MM.1S (cell line): ENCODE data around the gene DTHD1.

Source experiments
- CTCF ChIP-seq: fragments of 300-600 bp; sonication (generic); IDR thresholded peaks from 2 replicates; pipeline ENCODE4 v1.5.1; 2016; ENCODE audit warnings: antibody characterized with exemption, low read length, mixed read lengths
- EZH2 ChIP-seq: fragments of 300-600 bp; sonication (generic); optimal IDR thresholded peaks from 2 replicates; pipeline ENCODE3; 2017; ENCODE audit warnings: low read depth, mild to moderate bottlenecking, antibody characterized with exemption, low read length, mixed read lengths
- EZH2phosphoT487 ChIP-seq: fragments of 300-600 bp; sonication (generic); IDR thresholded peaks from 2 replicates; pipeline ENCODE4 v1.6.1; 2018; ENCODE audit warnings: antibody characterized with exemption, low read length

GRCh38 chr4:36388710-36389109 lies 107.3 kb downstream of the DTHD1 start:
- no peak for TF ChIP-seq CTCF
- TF ChIP-seq EZH2, result no peak
- TF ChIP-seq EZH2phosphoT487, result no peak
